IPS-20b (cell line): ENCODE measurements around the gene DNAH17.

Experiments
- H3K27ac ChIP-seq: one replicate; pipeline ENCODE4 v1.5.1; 2013; ENCODE audit warnings: low read length
- H3K27me3 ChIP-seq: 2 replicates; pipeline ENCODE4 v1.6.1; 2013; ENCODE audit warnings: mild to moderate bottlenecking, low read length, inconsistent platforms; ENCODE audit not compliant: insufficient read depth
- H3K36me3 ChIP-seq: 2 replicates; pipeline ENCODE4 v1.6.1; 2013; ENCODE audit warnings: low read depth, mild to moderate bottlenecking, inconsistent platforms, low read length, moderate library complexity; ENCODE audit not compliant: insufficient read depth
- H3K4me1 ChIP-seq: 2 replicates; pipeline ENCODE4 v1.6.1; 2013; ENCODE audit warnings: mild to moderate bottlenecking, control low read depth, inconsistent platforms, low read length, moderate library complexity; ENCODE audit not compliant: insufficient read depth
- H3K4me3 ChIP-seq: 2 replicates; pipeline ENCODE4 v1.5.1; 2013; ENCODE audit warnings: mild to moderate bottlenecking, low read length, inconsistent platforms
- H3K9ac ChIP-seq: 2 replicates; pipeline ENCODE4 v1.6.1; 2013; ENCODE audit warnings: low read depth, mild to moderate bottlenecking, inconsistent platforms, low read length, moderate library complexity
- H3K9me3 ChIP-seq: 2 replicates; pipeline ENCODE4 v1.6.1; 2013; ENCODE audit warnings: mild to moderate bottlenecking, low read depth, low read length, inconsistent platforms; ENCODE audit not compliant: insufficient read depth

DNAH17 gene

DNA sequence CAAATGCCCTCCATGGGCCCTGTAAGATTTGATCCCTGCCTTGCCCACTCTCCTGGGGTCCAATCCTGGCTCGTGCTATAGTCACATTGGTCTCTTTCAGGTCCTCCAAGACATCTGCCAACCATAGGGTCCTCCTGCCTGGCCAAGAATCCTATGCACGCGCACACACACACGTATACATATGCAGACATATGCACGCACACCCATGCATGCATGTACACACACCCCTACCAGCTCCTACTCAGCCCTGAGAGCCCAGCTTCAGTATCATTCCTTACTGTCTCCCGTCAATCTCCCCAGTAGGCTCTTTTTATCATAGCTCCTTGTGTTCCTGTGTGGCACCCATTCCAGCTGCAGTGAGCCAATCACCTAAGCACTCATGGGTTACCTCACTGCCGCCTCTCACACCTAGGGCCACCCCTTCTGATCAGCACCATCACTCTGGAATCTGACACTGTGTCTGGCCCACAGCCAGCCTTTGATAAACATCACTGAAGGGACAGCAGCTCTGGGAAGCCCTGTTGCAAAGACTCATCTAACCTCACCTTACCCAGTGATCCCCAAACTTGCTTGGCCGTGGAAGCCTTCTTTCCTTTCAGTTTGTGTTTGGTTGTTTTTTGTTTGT is 7.9 kb upstream of the DNAH17 start:
- H3K9me3 ChIP-seq, result no peaks in the 10 kb centered on the region
- H3K9ac ChIP-seq, result no peak overlapping the region
- H3K4me1 ChIP-seq, result no peaks in the 10 kb centered on the region
- no peaks in the 10 kb centered on the region for H3K27me3 ChIP-seq
- no peaks in the 10 kb centered on the region for H3K36me3 ChIP-seq
- H3K27ac ChIP-seq, result no peak overlapping the region
- no peak overlapping the region for H3K4me3 ChIP-seq

DNA sequence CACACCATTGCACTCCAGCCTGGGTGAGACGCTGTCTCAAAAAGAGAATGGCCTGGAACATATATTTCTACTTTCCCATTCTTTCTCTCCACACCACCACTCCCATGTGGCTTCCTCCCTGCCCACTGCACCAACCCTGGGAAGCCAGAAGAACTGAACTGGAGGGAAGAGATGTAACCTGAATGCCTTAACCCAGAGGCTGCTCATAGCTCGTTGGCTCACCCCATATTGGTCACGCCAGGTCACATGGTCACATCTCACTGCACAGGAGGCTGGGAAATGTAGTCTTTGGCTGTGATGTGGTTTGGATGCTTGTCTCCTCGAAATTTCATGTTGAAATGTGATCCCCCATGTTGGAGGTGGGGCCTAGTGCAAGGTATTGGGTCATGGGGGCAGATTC is 5.9 kb upstream of the DNAH17 start:
- H3K27ac ChIP-seq, result no peak overlapping the region
- no peaks in the 10 kb centered on the region for H3K9me3 ChIP-seq
- no peaks in the 10 kb centered on the region for H3K36me3 ChIP-seq
- peaks cover 6% of the 10 kb centered on the region; the same call in 1 of the 2 replicates for H3K4me1 ChIP-seq
- H3K27me3 ChIP-seq, result no peaks in the 10 kb centered on the region; the same call in 1 of the 2 replicates
- H3K9ac ChIP-seq, result no peak overlapping the region
- no peak overlapping the region for H3K4me3 ChIP-seq

DNA sequence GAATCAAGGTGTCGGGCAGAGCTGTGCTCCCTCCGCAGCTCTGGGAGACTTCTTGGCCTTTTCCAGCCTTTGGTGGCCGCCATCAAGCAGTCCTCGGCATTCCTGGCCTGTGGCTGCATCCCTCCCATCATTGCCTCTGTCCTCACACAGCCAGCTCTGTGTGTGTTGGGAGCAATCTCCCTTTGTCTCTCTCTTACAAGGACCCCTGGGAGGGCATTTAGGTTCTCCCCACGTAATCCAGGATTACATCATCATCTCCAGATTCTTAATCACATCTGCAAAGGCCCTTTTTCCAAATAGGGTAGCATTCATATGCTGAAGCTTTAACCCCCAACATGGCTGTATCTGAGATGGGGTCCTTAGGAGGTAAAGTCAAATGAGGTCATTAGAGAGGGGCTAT is 4.1 kb upstream of the DNAH17 start:
- Histone ChIP-seq H3K4me1 (peaks cover 6% of the 10 kb centered on the region; the same call in 1 of the 2 replicates), H3K27ac (no peak overlapping the region), H3K9ac (no peak overlapping the region), H3K4me3 (no peak overlapping the region), H3K27me3 (no peaks in the 10 kb centered on the region; the same call in 1 of the 2 replicates), H3K36me3 (no peaks in the 10 kb centered on the region), H3K9me3 (no peaks in the 10 kb centered on the region)

DNA sequence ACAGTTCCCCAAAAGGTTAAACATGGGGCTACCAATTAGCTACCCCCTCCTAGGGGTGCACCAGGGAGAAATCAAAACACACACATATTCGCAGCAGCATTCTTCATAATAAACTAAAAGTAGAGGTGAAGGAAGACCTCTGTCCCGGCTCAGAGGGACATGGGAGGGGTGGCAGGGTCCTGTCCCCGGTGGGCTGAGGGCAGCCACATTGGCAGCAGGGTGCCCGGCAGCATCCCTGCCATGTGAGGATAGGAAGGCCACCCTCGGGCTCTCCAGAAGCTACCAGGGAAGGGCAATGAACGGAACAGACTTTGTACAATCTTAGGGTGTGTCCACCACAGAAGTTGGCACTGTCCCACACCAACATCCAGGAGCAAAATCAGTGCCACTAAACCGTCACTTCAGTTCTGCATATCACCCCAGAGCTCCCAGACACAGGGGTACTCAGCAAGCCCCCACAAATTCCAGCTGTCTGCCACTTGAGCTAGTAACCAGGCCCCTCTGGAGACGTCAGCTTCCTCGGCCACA is 3.1 kb upstream of the DNAH17 start:
- no peak overlapping the region for H3K27ac ChIP-seq
- no peaks in the 10 kb centered on the region for H3K36me3 ChIP-seq
- H3K4me1 ChIP-seq, result peaks cover 6% of the 10 kb centered on the region; the same call in 1 of the 2 replicates
- H3K9ac ChIP-seq, result no peak overlapping the region
- peaks cover under 1% of the 10 kb centered on the region for H3K27me3 ChIP-seq
- H3K4me3 ChIP-seq, result no peak overlapping the region
- no peaks in the 10 kb centered on the region for H3K9me3 ChIP-seq

DNA sequence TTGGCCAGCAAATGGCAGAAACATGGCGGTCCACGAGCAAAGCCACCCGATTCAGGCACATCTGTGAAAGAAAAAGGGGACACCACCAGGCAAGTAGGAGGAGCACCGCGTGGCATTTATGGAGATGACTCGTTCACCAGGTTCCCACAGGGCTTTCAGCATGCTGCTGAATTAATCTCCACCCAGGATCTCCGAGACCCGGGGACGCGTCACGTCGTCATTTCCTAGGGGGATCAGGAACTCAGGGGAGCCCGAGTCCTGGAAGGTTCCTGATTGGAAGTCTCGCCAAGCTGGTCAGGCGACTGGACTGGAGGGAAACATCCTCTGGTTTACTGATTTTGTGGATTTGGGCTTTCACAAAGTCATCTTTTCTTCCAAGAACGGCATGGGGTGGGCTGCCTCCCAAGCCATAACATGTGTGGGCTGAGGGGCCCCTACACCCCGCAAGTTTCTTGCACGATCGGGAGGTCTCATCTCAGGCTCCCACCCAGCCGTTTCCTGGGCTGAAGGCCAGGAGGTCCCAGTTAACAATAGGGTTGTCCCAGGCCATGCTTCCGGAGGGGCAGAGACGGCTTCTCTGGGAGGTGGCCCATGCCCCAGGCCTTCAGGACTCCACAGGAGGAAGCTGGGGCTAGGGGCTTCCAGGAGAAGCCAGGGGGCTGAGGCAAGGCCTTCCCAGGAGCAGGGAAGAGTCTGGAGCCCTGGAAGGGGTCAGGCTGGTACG is 645 bp downstream of the DNAH17 start:
- Histone ChIP-seq H3K27me3 (peaks cover 6% of the 10 kb centered on the region), H3K4me3 (no peak overlapping the region), H3K36me3 (no peaks in the 10 kb centered on the region), H3K27ac (no peak overlapping the region), H3K9ac (no peak overlapping the region), H3K9me3 (no peaks in the 10 kb centered on the region), H3K4me1 (peaks cover 6% of the 10 kb centered on the region; the same call in 1 of the 2 replicates)

DNA sequence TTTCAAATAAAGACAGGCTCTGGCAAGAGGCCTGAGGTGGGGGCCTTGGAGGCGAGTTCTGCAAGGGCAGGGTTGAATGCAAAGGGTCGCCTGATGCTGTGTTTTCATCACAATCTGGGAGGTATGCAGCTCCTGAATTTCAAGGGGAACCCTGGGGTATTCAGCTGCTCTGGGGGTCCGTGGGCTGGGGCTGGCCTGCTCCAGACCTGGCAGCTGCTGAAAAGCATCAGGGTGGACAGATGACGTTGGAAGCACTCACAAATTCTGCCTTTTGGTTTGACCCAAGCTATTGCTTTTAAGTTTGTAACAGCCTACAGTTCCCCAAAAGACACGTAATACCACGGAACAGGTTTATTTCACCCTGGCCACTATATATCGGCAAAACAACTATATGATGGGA is 1.3 kb downstream of the DNAH17 start:
- Histone ChIP-seq H3K27me3 (peaks cover 6% of the 10 kb centered on the region), H3K4me3 (no peak overlapping the region), H3K27ac (no peak overlapping the region), H3K9ac (no peak overlapping the region), H3K9me3 (no peaks in the 10 kb centered on the region), H3K4me1 (peaks cover 6% of the 10 kb centered on the region; the same call in 1 of the 2 replicates), H3K36me3 (no peaks in the 10 kb centered on the region)

DNA sequence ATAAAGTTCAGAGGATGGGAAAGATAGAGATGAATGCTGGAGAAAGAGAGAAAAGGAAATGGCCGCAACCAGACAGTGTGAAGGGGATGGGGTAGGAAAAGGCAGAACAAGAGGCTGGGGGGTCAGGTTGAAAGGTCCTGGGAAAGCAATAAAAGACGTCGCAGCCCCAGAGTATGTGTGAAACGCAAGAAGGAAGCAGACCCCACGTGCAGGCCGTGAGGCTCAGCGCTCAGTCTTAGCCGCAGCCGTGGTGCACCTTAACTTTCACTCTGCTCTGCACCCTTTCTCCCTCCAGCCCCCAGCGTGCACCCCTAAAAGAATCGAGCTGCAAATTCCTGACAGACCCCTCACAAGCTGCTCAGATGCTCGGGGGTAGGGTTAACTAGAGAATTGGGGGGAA is 1.9 kb downstream of the DNAH17 start:
- no peak overlapping the region for H3K27ac ChIP-seq
- peaks cover 6% of the 10 kb centered on the region for H3K27me3 ChIP-seq
- H3K9me3 ChIP-seq, result no peaks in the 10 kb centered on the region

DNA sequence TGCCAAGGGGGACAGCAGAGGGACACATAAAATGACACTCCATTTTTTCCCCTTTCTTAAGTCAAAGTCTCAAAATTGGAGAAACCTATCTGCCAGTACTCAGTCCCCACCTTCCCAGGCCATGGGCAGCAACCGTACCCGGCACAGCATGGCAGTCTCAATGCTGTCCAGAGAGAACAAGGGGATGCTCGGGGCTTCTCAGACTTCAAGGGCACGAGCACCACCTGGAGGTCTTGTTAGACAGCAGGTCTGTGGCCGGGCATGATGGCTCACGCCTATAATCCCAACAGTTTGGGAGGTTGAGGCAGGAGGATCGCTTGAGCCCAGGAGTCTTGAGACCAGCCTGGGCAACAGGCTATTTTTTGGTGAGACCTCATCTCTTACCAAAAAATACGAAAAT is 3.2 kb downstream of the DNAH17 start:
- no peaks in the 10 kb centered on the region; the same call in 1 of the 2 replicates for H3K4me1 ChIP-seq
- peaks cover 6% of the 10 kb centered on the region; the same call in 1 of the 2 replicates for H3K27me3 ChIP-seq

More for the DNA sequence above, 1.9 kb downstream of the DNAH17 start:
- no peak overlapping the region for H3K4me3 ChIP-seq
- H3K4me1 ChIP-seq, result peaks cover 6% of the 10 kb centered on the region; the same call in 1 of the 2 replicates
- H3K9ac ChIP-seq, result no peak overlapping the region
- H3K36me3 ChIP-seq, result no peaks in the 10 kb centered on the region

DNA sequence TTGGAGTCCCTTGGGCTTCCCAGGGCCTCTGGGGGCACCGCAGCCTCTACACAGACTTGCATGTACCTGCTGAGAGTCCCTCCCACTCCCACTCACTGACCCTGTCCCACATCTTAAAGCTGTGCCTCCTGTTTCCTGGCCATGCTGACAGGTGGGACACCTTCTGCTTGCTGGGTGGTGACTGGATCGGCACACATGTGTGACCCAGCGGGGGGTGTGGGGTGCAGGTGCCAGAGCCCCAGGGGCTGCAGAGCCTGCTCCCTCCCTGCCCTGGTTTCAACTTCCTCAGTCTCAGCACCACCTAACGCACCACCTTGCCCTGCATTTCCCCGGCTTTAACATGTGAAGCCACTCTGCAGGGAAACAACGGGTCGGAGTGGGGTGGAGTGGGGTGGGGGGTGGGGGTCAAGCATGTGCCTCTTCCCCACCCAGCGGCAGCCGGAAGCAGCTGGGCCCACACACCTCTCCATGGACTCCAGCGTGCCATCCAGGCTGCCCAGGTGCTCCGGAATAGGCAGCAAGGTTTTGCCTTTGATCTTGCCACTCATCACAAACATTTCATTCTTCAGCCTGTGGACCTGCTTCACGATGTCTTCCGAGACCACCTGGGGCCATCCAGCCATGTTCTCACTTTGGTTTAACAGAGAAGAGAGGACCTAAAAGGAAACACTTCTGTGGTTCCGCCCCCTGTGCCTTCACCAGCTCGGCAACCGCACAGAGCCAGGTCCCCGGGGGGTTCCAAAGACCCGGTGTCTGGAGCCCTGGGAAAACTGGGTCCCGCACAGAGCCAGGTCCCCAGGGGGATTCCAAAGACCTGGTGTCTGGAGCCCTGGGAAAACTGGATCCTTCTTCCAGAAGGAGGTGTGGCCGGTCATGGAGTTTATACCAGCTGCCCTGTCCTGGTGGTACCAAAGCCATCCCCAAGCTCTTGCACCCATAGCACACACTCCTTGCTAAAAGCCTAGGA is 4.7 kb downstream of the DNAH17 start:
- Histone ChIP-seq H3K27me3 (peaks cover 6% of the 10 kb centered on the region; the same call in 1 of the 2 replicates), H3K27ac (no peak overlapping the region), H3K9me3 (no peaks in the 10 kb centered on the region), H3K36me3 (no peaks in the 10 kb centered on the region), H3K4me3 (no peak overlapping the region), H3K4me1 (no peaks in the 10 kb centered on the region; the same call in 1 of the 2 replicates), H3K9ac (no peak overlapping the region)

More for the DNA sequence above, 3.2 kb downstream of the DNAH17 start:
- Histone ChIP-seq H3K9me3 (no peaks in the 10 kb centered on the region), H3K36me3 (no peaks in the 10 kb centered on the region), H3K9ac (no peak overlapping the region), H3K27ac (no peak overlapping the region), H3K4me3 (no peak overlapping the region)

DNA sequence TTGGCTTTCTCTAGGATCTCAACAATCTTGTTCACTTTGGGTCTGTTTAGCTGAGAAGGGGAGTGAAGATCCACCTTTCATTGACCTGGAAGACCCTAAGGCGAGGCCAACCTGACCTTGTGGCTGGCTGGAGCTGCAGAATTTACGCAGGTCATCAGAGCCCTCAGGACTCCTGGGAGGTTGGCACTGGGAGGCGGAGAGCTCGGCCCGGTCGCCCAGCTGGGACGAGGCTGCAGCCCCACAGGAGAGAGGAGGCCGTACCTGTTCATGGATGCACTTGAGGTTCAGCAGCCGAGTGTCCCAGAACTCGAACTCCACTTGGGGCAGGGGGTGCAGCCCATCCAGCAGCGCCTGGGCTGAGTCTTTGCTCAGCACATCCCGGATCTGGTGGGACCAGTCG is 5.9 kb downstream of the DNAH17 start:
- H3K4me1 ChIP-seq, result no peaks in the 10 kb centered on the region; the same call in 1 of the 2 replicates
- H3K4me3 ChIP-seq, result no peak overlapping the region
- H3K36me3 ChIP-seq, result no peaks in the 10 kb centered on the region
- H3K27ac ChIP-seq, result no peak overlapping the region
- peaks cover 6% of the 10 kb centered on the region; the same call in 1 of the 2 replicates for H3K27me3 ChIP-seq
- H3K9ac ChIP-seq, result no peak overlapping the region
- no peaks in the 10 kb centered on the region for H3K9me3 ChIP-seq

DNA sequence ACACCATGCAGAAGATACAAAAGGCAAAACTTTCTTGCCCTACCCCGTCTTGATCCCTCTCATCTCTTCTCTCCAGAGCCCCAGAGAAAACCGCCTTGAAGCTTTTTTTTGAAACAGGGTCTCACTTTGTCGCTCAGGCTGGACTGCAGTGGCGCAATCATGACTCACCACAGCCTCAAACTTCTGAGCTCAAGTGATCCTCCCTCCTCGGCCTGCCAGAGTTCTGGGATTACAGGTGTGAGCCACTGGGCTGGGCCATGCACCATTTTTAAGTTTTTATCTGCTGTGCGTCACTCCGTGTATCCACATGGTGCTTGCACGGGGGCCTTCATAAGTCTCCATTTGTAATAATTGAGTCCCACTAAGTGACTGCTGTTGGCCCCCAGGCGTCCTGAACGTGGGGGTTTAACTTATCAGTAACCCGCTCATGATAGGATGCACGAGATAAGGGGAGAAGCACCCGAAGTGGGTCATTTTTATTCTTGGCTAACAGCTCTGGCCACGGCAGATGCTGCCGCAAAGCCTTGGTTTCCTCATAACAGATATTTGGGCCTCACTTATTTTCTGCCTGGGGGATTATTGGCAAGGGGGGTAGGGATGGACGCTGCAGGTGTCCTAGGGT is 8.6 kb downstream of the DNAH17 start:
- no peaks in the 10 kb centered on the region for H3K9me3 ChIP-seq
- H3K27ac ChIP-seq, result no peak overlapping the region
- no peak overlapping the region for H3K9ac ChIP-seq
- H3K4me1 ChIP-seq, result no peaks in the 10 kb centered on the region
- H3K36me3 ChIP-seq, result no peaks in the 10 kb centered on the region
- no peak overlapping the region for H3K4me3 ChIP-seq
- H3K27me3 ChIP-seq, result no peaks in the 10 kb centered on the region
